Fibroblast of skin of left biceps (primary cell): ENCODE measurements around the gene ATRNL1.

ENCODE experiments used
- DNase-seq, 2 experiments: peaks; one replicate each; pipeline ENCODE4 v3.0.0-alpha.2; 2013; ENCODE audit warnings: low read depth in 2 of 2

The ATRNL1 gene

DNA sequence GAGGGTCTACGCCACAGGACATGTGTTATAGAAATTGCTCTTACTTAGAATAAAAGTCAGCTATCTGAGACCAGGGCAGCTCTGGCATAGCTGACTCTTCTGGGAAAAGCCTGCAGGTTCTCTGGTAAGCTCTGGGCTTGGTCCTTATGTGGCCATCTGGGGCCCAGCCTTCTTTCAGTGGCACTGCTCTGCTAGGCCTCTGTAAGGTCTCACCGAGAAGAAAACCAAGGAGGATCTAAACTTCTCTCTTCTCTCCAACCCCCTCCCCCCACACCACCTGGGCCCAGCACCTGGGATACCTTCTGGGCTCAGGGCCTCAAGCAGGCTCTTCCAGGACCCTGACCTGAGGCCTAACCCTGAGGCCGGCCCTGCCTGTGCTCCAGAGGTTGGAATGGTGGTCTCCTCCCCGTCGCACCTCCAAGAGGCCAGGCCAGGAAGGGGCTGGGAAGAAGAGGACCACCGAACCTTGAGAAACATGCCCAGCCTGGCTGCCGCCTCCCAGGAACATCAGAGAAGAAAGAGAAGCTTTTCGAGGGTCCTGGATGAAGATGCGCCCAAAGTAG is 856.2 kb downstream of the ATRNL1 start:
- DNase-seq: no peak

DNA sequence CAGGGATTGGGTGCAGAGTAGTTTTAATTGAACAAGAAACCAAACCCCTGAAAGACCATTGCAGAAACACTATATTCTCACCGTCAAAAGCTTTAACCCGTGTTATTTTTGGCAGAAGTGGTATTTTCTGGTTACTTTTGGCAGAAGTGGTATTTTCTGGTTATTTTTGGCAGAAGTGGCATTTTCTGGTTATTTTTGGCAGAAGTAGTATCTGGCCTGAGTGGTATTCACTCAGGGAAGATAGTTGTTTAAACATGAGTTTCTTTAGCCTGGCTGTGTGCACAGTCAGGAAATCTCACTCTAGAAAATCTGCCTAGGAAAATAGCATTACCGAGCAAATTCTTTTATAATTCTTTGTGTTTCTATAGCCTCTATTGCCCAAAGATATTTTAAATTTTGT is 857.2 kb downstream of the ATRNL1 start:
- DNase-seq: no peak

DNA sequence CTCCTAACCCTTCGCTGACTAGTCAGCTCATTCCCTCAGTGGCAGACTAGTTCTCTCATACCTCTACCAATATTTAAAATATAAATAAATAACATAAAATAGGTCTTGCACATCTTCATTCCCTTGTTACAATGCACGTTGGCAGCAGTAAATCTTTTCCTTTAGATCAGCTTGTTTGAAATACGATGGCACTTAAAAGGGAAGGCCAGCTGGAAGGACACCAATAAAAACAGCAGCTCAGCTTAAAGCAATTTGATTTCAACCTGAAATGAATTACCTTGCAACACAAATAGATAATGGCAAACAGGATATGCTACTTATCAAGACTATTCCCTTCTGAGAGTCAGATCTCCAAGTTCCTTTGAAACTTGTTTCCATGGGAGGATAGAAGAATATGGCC is 858.1 kb downstream of the ATRNL1 start:
- no peak for DNase-seq

DNA sequence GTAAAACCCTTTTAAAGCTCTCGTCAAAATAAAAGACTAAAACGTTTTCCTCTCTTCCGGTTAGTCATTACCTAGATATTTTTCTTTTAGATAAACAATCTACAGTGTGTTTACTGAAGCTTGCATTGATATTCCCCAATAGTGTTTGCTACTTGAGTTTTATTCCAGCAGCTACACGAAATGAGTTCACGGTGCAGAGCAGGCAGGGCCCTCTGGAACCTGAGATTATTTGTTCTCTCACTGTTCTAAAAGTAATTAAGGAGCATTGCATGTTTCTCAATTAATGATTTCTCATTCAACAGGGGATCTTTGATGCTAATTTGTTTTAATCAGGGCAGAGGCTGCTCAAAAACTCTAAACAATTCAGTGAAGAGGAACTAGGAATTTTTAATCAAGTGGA is 860.1 kb downstream of the ATRNL1 start:
- no peak for DNase-seq

DNA sequence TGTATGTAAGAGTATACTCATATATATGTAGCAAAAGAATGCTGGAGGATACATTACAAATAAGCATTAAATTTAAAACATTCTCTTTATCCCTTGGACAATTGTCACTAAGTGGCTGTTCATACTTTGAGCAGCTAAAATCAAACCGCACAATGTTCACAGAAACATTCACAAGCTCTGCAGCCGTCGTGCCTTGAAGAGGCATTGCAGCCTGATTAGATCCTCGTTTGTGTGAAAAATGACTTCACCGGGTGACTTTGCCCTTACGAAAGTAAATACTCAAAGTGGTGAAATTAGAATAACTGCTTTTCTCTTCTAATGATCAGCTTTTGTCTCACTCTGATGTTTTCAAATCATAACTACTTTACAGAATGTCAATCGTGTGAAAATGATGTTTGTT is 860.8 kb downstream of the ATRNL1 start:
- DNase-seq: no peak

DNA sequence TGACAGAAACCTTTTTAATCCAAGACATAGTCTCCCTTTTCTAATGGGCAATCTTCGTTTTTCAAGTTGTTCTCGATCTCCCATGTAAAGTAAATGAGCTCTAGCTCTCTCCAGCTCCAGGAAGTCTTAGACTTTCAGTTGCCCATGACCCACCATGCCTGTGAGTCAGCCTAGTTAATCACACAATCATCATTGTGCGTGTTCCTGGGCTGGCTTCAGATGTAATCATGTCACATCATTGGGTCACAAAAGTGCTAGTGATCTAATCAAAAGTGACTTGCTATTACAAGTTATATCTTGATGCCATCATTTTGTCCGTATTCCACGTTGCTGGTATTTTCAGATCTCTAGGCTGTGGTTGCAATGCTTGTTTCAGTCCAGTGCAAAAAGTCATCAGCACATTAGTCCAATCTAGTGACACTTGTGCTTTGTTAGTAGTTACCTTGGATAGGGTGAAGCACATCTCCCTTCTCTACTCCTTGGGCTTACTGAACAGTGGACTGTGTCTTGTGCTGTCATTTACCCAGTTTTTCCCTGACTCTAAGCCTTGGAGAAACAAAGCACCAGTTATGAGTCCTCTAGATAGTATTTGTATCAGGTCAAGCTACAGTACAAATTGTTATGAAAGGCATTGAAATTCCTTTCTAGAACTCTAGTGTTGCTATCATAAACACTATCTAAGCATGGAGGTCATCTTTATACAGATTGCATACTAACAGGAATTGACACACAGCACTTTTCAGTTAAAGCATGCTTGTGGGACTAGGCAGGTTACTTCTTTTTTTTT is 863.3 kb downstream of the ATRNL1 start:
- no peak for DNase-seq

DNA sequence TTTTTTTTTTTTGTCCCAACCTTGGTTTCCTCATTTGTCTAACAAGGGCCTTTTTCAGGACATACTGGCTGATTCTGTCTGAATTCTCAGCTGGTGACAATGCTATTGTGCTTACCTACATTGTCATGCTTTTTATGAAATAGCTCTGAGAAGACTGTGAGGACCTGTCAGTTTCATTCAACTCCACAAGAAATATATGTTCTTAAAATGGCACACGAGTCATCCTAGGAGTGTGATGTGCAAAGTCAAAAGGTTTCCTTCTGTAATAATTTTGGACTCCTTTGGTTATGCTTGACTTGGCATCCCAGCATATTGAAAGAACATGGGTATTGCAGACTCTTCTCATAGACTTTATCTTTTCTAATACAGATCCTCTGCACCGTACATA is 863.8 kb downstream of the ATRNL1 start:
- no peak for DNase-seq

DNA sequence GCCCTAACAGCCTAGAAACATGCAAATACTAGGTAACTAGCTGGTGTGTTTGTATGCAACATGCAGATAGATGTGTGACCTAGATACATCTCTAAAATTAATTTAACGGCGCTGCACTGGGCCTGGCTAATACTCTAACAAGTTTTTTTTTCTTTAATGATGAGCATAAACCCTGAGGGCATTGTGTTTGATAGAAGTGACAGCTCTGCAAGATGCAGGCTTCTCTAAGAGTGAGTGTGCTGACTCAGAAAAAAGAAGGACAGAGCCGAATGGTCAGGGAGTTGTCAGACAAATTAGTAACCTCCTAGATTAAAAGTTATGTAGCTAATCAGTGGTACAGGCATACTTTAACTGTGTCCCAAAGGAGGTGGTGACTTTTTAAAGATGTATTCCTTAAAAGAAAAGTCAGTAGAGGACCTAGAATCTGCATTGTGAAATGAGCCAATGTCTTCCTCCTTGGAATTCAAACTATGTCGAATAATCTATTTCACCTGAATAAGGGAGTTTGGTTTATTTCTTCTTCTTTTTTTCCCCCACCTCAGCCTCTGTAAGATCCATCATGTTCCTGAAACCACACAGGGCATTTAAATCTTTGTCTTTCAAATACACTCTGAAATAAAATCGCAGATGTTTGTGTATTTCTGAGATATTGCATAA is 864.7 kb downstream of the ATRNL1 start:
- no peak for DNase-seq

DNA sequence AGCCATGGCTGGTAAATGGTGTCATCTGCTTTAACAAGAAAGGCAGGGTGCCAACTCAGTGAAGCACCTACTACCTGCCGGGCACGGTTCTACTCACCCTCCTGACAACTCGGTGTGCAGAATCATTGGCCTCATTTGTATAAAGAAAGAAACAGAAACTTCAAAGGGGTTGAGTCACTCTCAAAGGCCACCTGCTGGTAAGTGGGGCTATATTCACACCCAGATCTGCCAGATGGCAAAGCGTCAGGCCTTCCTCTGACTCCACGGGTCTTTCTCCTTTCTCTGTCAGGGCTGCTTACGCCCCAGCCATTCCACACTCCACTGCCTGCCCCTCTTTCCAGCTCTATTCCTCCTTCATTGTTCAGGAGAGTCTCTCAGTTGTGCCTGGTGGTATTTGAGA is 870.7 kb downstream of the ATRNL1 start:
- no peak for DNase-seq

DNA sequence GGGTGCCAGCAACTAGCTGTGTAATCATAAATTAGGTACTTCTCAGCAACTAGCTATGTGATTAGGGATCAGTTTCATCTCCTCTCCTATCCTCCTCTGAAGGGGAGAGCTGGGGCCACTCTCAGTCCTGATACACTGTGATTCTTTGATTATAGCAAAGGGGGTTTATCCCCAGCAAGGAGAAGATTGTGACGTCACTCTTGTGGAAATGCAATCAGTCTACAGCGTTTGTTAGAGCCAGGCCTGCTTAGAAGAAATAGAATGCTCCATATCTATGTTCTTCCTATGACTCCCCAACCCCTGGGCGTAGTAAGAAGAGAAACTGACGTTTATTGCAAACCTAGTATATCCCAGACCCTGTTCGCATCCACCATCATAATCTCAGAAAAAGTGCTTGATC is 871.7 kb downstream of the ATRNL1 start:
- DNase-seq: no peak

DNA sequence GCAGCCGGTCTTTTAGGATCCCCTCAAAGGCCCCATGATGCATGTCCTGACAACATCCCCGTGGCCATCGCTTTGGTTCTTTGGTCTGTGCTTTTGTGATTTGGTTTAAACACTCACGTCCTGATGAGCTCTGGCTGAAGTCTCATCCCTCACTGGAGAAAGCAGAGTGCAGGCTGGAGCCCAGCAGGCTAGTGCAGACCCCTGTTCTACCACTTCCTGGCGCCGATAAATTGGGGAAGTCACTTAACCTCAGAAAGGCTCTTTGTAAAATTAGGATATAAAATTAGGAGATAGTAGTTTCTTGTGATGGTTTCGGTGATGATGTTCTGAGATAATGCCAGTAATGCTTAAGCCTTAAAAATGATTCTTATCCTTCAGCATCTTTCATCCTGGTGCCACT is 872.2 kb downstream of the ATRNL1 start:
- DNase-seq: no peak

DNA sequence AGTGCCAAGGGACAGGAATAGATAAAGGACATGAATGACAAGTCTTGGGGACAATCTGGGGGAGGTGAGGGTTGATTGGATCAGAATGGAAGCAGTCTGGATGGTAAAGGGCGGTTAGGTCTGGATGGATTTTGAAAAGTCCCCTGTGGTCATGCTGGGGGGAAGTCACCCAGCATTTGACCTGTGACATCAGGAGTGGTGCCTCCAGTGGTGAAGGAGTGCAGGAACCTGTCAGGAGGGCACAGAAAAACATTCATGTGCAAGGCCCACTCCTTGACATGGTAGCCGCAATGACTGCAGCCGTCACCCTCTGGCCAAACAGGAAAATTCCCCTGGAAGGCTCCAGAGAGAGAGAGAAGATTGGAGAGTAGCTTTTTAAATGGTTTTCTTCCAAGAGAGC is 875.1 kb downstream of the ATRNL1 start:
- no peak for DNase-seq

DNA sequence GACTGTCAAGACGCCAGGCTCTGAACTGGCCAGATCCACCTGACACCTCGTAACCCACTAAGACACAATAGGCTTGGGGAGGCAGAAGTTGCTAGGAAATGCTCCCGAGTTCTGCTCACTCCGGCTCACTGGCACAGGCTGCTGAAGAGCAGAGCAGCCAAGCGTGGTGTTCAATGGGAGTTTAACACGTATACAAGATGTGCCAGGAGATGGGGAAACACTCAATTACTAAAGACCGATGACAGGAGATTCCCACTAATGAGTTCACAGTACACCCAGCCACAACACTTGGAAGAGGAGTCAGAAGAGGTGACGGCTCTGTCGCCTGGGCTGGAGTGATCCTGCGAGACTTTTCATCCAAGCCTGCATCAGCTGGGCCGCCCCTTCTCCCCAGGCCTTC is 876.4 kb downstream of the ATRNL1 start:
- DNase-seq: no peak

DNA sequence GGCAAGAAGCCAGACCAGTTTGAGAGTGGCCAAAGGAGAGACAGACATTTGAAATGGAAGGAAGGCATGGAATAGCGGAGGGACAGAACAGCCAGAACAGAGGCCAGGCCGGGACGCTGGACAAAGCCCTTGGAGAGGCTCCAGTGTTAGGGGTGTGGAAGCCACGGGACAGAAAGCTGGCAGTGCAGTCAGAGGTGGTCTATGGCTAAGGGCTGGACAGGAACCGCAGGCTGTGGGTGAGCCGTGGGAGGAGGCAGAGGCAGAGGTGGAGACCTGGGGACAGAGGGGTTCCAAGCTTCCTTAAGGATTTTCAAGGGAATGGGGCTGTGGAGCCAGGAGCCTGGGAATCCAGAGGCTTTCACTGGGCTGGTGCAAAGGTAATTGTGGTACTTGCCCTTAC is 878.8 kb downstream of the ATRNL1 start:
- no peak for DNase-seq

DNA sequence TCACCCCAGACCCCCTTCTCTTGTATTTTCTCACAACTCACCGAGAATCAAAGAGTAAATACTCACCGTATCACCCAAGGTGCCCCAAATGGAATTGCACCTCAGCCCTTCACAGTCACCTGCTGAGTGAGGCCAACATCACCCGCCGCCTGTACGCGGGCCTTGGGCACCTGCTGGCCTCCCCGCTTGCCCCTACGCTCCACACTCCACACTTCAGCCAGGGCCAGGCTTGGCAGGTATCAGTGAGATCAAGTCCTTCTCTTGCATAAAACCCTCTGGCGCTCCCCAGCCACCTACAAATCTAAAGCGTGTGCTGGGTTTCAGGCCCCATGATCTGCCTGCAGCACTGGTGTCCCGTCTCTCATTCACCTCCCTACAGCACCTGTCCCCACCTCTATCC is 879.3 kb downstream of the ATRNL1 start:
- no peak for DNase-seq

DNA sequence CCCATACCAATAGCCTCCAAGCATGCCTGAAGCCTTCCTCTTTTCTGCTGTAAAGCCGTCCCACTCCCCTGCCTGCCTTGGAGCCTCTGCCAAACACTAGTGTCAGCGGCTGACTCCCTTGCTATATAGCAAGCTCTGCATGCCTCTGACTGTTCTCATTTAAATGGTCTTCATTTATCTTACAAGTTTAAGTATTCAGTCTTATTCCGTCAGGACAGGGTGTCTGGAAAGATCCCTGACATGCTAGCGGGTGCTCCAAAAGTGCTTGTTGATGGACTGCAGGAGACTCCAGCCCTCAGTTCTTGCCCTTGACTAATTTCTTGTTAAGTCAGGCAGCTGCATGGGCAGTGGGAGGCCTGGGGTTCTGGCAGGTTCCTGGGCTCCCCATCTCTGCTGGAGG is 881.2 kb downstream of the ATRNL1 start:
- DNase-seq: no peak

DNA sequence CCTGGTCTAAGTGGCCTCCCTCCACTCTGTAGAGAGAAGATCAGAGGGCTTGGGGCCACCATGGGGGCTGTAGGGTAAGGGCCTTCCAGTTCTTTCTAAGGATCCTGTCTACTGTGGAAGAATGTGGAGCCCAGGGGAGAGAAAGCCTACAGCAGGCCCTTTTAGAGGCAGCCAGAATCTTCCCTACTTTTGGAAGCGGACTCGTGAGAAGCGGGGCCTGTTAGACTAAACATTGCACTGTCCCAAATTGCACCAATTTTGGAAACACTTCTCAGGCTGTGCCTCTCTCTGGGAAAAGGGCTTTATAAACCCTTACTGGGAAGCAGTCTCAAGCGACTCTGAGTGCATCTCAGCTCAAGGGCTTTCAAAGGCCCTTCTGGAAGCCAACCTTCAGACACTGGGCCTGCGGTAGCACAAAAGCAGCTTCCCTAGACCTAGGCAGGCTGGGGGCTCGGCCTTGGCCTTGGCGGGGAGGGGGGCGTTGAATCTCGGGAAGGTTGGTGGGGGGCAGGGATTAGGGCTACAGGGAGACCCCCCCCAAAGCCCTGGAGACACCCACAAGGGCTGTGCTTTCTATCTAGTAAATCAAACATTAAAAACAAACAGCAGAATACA is 881.8 kb downstream of the ATRNL1 start:
- DNase-seq: no peak

DNA sequence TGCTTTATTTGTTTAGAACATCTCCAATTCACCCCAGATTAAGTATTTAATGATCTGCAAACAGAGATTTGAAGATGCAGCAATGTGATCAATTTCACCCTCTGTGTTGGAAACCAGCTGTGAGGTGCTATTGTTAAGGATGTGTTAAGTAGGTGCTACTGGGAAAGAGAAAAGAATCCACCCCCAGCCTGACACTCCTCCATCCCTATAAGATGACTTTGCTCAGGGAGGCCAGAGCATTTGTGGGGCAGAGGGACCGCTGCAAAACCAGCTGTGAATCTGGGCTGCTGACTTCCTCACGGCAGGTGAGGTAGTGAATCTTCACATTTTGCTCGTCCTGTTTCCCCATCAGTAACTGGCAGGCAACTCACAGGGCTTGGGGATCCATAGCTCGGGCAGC is 882.3 kb downstream of the ATRNL1 start:
- no peak for DNase-seq

DNA sequence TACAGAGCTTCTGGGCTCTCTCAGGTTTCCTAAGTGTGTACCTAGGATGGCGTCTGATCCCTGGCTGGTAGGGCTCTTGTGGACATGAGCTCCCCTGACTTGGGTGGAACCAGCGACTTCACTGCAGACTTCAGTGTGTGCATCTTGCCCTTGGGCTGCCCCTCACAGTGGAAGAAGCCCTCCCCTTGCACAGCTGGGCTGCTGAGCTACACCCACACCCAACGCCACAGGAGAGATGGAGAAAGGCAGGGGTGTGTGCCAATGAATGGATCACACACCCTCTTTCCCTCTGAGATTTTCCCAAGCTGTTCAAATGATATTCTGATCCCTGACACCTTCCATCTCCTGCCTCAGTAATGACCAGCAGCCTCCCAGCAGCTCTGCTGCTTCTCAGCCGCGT is 883.2 kb downstream of the ATRNL1 start:
- no peak for DNase-seq

DNA sequence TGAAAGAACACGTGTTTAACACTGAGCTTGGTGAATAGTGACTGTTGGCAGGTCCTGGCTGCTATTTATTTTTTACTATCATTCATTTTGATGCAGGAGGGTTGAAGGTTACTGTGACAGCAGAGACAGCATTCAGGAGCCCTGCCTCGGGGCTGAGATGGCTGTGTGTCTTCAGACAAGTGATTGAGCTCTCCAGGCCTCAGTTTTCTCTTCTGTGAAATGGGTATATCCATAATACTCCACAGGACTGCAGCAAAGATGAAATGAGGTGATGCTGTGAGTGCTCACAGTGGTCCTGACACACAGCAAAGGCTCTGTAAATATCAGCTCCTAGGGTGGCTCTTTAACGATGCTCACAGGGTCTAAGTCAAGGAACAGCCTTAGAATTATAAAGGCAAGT is 884.7 kb downstream of the ATRNL1 start:
- no peak for DNase-seq

DNA sequence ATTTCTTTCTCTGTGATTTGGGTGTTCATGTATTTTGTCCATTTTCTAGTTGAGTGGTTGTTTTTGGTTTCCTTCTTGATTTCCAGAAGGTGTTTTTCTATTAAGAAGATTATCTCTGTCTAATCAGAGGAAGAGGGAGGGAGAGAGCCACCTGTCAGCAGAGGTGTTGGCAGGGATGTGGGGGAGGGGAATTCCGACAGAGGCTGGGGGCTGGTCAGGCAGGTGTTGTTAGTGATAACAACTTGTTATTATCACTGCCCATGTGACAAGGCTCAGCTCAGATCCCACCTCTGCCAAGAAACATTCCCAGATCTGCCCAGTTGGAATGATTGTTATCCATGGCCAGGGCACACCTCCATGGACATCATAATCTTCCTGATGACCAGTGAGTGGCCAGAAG is 886.4 kb downstream of the ATRNL1 start:
- DNase-seq: no peak

DNA sequence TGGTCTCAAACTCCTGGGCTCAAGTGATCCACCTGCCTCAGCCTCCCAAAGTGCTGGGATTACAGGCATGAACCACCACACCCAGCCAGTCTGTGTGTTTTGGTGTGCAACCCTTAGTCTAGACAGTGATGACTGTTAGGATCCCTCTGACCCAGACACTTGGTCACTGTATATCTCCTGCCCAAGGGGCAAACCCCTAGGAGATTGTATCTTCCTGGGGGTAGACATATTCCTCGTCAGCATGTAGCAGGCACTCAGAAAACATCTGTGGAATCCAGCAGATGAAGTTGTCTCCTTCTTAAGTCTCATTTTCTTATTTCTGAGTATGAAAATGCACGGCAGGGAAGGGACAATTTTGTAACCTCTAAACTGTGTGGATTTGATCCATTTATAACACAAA is 887.3 kb downstream of the ATRNL1 start:
- no peak for DNase-seq

DNA sequence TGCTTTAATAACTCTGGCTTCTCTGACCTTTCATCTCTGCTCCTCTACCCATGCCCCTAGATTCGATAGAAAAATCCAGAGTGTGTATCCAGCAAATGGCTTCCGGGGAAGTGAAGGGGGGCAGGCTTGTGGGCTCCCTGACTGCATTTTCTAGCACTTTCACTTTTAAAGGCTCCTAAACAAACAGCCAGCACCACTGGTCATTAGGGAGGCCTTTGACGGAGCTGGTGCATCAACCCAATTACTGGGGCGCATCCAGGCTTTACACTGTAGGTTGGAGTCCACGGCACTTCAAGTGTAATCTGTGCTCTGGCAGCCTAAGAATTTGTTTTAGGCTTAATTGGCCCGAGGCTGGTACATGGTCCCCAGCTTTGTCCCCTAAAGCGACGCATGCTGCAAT is 887.9 kb downstream of the ATRNL1 start:
- DNase-seq: no peak
